Effector memory CD4-positive, alpha-beta T cell (primary cell): ENCODE data around the gene UTS2R.
"Not testable (repeated sequence)": the region's sequence is repeated elsewhere in the genome, so short reads cannot be mapped to it uniquely, and the experiment has no call there.

Experiments
- DNase-seq, 3 donors: peaks; one replicate each; pipeline ENCODE4 v3.0.0-alpha.2; 2020
- H3K27ac ChIP-seq: 2 replicates; pipeline ENCODE4 v1.7.0; 2013; ENCODE audit warnings: mild to moderate bottlenecking, low read length, moderate library complexity; ENCODE audit not compliant: insufficient read depth, poor library complexity, severe bottlenecking
- H3K27me3 ChIP-seq: replicated peaks from 2 replicates; pipeline ENCODE4 v1.7.0; 2013; ENCODE audit warnings: mild to moderate bottlenecking, low read length; ENCODE audit not compliant: insufficient read depth, control insufficient read depth, poor library complexity, severe bottlenecking
- H3K36me3 ChIP-seq: 2 replicates; pipeline ENCODE4 v1.7.0; 2013; ENCODE audit warnings: mild to moderate bottlenecking, low read length, moderate library complexity; ENCODE audit not compliant: control insufficient read depth, insufficient read depth
- H3K4me1 ChIP-seq: 2 replicates; pipeline ENCODE4 v1.7.0; 2013; ENCODE audit warnings: low read length, mild to moderate bottlenecking; ENCODE audit not compliant: control insufficient read depth, insufficient read depth, poor library complexity, severe bottlenecking
- H3K4me3 ChIP-seq: 2 replicates; pipeline ENCODE4 v1.7.0; 2013; ENCODE audit warnings: low read length, low read depth, mild to moderate bottlenecking; ENCODE audit not compliant: insufficient read depth, poor library complexity, severe bottlenecking
- H3K9me3 ChIP-seq: 2 replicates; pipeline ENCODE4 v1.7.0; 2013; ENCODE audit warnings: mild to moderate bottlenecking, low read length, moderate library complexity; ENCODE audit not compliant: control insufficient read depth

Gene UTS2R

DNA sequence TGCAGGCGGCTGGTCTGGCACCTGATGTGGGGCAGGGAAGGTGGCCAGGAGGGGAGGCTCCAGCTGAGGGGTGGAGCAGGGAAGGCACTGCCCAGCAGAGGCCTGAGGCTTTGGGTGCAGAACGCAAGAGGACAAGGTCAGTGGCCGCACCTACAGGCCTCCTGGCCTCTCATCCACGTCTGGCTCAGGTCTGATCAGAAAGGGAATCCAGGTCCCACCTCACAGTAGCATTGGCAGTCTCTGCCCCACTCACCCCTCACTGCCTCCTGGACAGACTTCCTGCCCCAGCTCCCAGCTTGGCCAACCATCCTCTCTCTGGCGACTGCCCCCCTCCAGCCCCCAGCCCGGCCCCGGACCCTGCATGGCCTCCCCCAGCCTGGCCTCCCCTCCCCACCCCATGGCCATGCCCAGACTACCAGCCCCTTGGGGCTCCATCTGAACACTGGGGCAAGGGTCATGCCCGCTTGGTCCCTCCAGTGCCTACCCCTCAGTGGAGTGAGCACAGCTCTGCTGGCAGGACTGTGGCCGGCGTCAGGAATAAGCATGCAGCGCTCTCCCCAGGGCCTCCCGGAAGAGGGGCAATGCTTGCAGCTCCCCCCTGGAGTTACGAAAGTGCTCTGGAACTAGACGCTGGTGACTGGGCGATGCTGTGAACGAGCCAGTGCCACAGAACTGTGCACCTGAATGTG, 4.6 kb downstream of the UTS2R start:
- Histone ChIP-seq H3K36me3 (no peaks in the 10 kb centered on the region), H3K4me1 (peaks cover 4% of the 10 kb centered on the region), H3K4me3 (no peak overlapping the region), H3K27ac (no peak overlapping the region), H3K27me3 (peaks cover 16% of the 10 kb centered on the region), H3K9me3 (no peaks in the 10 kb centered on the region)
- no peak for DNase-seq

DNA sequence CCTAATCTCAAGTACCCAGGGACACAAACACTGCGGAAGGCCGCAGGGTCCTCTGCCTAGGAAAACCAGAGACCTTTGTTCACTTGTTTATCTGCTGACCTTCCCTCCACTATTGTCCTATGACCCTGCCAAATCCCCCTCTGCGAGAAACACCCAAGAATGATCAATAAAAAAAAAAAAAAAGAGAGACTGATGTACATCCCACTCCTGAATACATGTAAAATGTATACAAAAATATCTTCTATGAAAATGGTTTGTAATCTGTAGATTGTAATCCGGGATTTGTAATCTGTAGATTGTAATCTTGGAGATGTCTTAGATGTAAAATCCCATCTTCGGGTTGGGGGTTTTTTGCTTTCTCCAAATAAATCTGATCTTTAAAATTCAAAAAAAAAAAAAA, 5.7 kb downstream of the UTS2R start:
- not testable (repeated sequence) for H3K27me3 ChIP-seq, H3K9me3 ChIP-seq, H3K36me3 ChIP-seq, H3K27ac ChIP-seq, H3K4me3 ChIP-seq, H3K4me1 ChIP-seq, DNase-seq

DNA sequence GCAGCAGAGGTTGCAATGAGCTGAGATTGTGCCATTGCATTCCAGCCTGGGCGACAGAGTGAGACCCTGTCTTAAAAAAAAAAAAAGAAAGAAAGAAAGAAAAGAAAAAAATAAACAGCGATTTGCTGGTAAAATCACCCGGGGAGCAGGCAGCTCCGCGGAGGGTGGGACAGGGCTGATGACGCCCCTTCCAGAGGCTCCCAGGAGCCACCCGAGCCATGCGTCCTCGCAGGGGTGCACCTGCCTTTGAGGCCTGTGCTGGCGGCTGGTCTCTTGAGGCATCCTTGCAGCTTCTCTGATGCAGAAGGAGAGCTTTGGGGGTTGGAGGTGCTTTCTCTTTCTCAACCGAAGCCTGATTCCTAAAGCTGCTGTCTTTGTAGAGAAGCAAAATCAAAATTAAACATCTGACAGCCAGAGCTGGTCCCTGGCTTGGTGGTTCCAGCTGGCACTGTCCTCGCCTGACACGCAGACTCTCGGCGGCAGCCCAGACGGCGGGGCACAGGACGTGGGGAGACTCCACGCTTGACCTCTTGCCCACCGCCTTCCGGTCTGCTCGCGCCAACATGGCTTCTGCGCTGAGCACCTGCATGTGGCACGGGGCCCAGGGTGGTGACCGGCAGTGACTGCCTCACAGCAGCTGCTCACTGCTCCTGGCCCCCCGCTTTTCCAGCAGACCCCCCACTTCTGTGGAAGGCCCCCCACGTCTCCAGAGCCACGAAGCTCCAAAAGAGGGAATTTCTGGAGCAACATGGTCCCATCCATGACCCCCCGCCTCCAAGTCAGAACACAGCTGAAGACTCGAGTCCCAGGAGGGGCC, 6.6 kb downstream of the UTS2R start:
- Histone ChIP-seq H3K4me3 (no peak overlapping the region), H3K27me3 (no peaks in the 10 kb centered on the region), H3K36me3 (no peaks in the 10 kb centered on the region), H3K4me1 (peaks cover 2% of the 10 kb centered on the region), H3K9me3 (no peaks in the 10 kb centered on the region), H3K27ac (no peak overlapping the region)
- DNase-seq = no peak

DNA sequence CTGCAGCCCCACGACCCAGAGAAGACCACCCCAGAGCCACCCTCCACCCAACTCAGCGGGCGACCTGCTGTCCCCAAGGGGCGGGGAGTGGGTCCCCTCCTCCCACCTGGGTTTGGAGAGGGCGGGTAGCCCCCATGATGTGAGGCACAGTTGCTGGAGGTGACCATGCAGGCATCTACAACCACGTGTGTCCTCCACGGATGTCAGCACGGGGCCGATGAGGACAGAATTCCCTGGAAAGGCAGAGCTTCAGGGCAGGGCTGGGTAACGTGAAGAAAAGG, 7.1 kb downstream of the UTS2R start:
- H3K36me3 ChIP-seq = no peaks in the 10 kb centered on the region
- peaks cover 2% of the 10 kb centered on the region for H3K4me1 ChIP-seq
- no peak for DNase-seq
- no peak overlapping the region for H3K27ac ChIP-seq
- no peaks in the 10 kb centered on the region for H3K9me3 ChIP-seq
- H3K4me3 ChIP-seq = no peak overlapping the region
- H3K27me3 ChIP-seq = peaks cover 4% of the 10 kb centered on the region

DNA sequence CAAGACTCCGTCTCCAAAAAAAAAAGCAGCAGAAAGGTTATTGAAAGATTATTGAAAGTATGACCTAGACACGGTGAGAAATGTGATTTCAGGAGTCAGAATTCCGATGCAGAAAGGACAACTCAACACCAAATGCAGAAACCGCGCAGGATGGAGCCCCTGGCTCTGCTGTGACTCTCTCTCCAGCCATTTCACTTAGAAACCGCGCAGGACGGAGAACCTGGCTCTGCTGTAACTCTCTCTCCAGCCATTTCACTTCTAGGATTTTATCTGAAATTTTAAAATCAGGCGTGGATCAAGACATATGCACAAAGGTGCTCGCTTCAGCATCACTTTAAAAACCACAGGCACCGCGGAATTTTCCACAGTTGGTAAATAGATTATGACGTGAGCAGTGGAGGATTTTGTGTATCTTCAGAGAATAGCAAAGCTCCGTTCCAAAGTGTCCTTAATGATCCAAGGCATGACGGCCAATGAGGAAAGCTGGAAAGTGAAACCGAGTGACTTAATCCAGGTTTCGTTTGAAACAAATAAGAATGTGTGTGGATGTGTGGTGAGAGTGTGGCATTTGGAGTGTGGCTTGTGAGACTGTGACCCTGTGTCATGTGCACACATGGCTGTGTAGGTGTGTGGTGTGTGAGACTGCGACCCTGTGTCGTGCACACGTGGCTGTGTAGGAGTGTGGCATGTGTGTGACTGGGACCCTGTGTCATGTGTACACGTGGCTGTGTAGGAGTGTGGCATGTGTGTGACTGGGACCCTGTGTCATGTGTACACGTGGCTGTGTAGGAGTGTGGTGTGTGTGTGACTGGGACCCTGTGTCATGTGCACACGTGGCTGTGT, 9.5 kb downstream of the UTS2R start:
- H3K4me3 ChIP-seq = no peak overlapping the region
- peaks cover 2% of the 10 kb centered on the region for H3K4me1 ChIP-seq
- DNase-seq = no peak
- no peak overlapping the region for H3K27ac ChIP-seq
- H3K9me3 ChIP-seq = no peaks in the 10 kb centered on the region
- no peaks in the 10 kb centered on the region for H3K36me3 ChIP-seq
- H3K27me3 ChIP-seq = peaks cover 6% of the 10 kb centered on the region

DNA sequence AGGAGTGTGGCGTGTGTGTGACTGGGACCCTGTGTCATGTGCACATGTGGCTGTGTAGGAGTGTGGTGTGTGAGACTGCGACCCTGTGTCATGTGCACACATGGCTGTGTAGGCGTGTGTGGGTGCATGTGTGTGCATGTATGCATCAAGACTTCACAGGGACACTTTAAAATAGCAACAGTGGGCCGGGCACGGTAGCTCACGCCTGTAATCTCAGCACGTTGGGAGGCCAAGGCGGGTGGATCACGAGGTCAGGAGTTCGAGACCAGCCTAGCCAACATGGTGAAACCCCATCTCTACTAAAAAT, 10.1 kb downstream of the UTS2R start:
- not testable (repeated sequence) for H3K36me3 ChIP-seq, H3K27me3 ChIP-seq, H3K4me1 ChIP-seq, H3K4me3 ChIP-seq, DNase-seq, H3K27ac ChIP-seq, H3K9me3 ChIP-seq

DNA sequence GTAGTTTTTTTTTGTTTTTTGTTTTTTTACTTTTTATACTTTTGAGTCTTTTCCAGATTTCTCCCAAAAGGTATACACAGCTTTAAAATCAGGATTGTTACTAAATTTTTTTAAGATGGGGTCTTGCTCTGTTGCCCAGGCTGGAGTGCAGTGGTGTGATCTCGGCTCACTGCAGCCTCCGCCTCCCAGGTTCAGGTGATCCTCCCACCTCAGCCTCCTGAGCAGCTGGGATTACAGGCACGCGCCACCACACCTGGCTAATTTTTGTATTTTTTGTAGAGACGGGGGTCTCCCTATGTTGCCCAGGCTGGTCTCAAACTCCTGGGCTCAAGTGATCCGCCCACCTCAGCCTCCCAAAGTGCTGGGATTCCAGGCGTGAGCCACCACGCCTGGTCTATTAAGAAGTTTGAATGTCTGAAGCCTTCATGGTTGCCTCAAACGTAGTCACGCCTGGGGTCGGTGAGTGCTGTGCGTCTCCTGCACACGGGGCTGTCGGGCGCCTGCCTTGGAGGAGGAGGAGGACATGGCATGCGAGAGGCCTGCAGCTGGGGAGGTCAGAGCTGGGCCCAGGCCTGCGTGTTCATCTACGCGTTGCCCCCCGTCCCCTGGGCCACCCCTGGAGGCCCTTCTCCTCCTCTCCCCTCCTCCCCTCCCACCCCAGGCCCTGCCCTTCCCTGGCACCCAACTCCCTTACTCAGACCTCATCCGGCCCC, 10.8 kb downstream of the UTS2R start:
- not testable (repeated sequence) for H3K4me1 ChIP-seq, H3K36me3 ChIP-seq, H3K27me3 ChIP-seq, DNase-seq, H3K4me3 ChIP-seq, H3K27ac ChIP-seq, H3K9me3 ChIP-seq

DNA sequence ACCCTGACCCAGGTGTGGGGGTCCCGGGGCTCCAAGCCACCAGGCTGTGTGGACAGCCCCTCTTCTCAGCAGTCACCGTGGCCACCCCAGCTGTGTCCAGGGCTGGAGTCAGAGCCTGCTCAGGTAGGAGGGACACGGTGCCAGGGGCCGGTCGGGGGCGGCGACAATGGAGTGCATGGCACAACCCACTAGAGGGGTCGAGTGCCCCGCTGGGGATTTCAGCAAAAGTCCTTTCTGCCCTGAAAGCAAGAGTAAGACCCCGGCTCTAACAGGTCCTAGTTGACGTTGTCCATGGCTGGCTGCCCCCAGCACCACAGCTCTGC, 11.3 kb downstream of the UTS2R start:
- H3K27ac ChIP-seq = no peak overlapping the region
- H3K4me3 ChIP-seq = no peak overlapping the region
- H3K4me1 ChIP-seq = peaks cover 6% of the 10 kb centered on the region
- H3K27me3 ChIP-seq = peaks cover 6% of the 10 kb centered on the region
- no peak for DNase-seq
- H3K9me3 ChIP-seq = no peaks in the 10 kb centered on the region
- no peaks in the 10 kb centered on the region for H3K36me3 ChIP-seq

DNA sequence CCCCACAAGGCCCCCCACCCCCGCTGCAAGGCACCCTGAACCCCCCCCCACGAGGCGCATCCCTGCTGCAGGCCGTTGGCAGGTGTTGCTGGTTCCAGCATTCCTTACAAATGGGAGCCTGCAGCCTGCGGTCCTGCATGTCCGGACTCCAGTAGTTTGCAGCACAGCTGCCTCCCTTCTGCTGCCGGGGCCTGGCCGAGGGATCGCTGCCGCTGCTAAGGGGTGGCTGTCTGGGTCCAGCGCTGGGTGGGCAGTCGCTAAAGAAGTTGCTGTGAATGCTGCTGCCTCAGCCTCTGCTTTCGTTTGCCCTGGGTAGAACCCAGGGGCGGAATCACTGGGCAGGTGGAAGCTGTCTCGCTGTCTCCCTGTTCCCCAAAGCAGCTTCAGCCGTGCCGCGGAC, 11.8 kb downstream of the UTS2R start:
- no peak overlapping the region for H3K27ac ChIP-seq
- peaks cover 6% of the 10 kb centered on the region for H3K27me3 ChIP-seq
- no peaks in the 10 kb centered on the region for H3K36me3 ChIP-seq
- H3K9me3 ChIP-seq = no peaks in the 10 kb centered on the region
- H3K4me3 ChIP-seq = no peak overlapping the region
- DNase-seq = no peak
- peaks cover 6% of the 10 kb centered on the region for H3K4me1 ChIP-seq
